Thyroid gland (tissue), 4 donors: ENCODE results near the gene UNC13A. TPM values are rescaled to one million over a fixed set of nuclear protein-coding genes. Genes with fewer than 3 reads are reported as not detected.

ENCODE experiments used
- DNase-seq, 2 donors: peaks; one replicate each; pipeline ENCODE4 v3.0.0-alpha.2; 2019
- H3K27ac ChIP-seq, 3 donors: fragments of 200-600 bp; sonication (generic); 1 replicate in 2 of 3; 2 replicates in 1 of 3; pipeline ENCODE4 v1.5.1; 2016 to 2019; ENCODE audit warnings: mild to moderate bottlenecking in 1 of 3, moderate library complexity in 1 of 3
- H3K27me3 ChIP-seq: fragments of 200-600 bp; sonication (generic); one replicate; pipeline ENCODE4 v1.5.1; 2019
- H3K36me3 ChIP-seq, 2 donors: fragments of 200-600 bp; sonication (generic); one replicate each; pipeline ENCODE4 v1.5.1; 2016 to 2019
- H3K4me1 ChIP-seq, 2 donors: fragments of 200-600 bp; sonication (generic); one replicate each; pipeline ENCODE4 v1.5.1; 2017 to 2019
- H3K4me3 ChIP-seq, 3 donors: fragments of 200-600 bp; sonication (generic); replicated peaks in 1 of 3; 1 replicate in 2 of 3; 2 replicates in 1 of 3; pipeline ENCODE4 v1.5.1; 2016; ENCODE audit warnings: mild to moderate bottlenecking in 1 of 3
- H3K9me3 ChIP-seq: fragments of 200-600 bp; sonication (generic); one replicate; pipeline ENCODE4 v1.5.1; 2017
- CTCF ChIP-seq, 6 experiments: fragments of 200-600 bp in 3 of 6; fragments of 450-650 bp in 3 of 6; sonication (generic) in 3 of 6; IDR thresholded peaks; one replicate each; pipeline ENCODE4 v1.5.1; 2016 to 2019; ENCODE audit warnings: antibody characterized with exemption in 6 of 6, mild to moderate bottlenecking in 2 of 6, inconsistent platforms in 1 of 6, moderate library complexity in 1 of 6
- POLR2A ChIP-seq, 2 donors: fragments of 450-650 bp; IDR thresholded peaks; one replicate each; pipeline ENCODE4 v1.6.1; 2017; ENCODE audit warnings: antibody characterized with exemption in 2 of 2, mild to moderate bottlenecking in 2 of 2, moderate library complexity in 1 of 2
- WGBS, 2 donors: methylation state at CpG; one replicate each; pipeline ENCODE4 v1.1.5; 2017; 5-methylcytosine and 5-hydroxymethylcytosine counted together
- intact Hi-C: fragments of 100-400 bp; cut with DNase I; formaldehyde crosslinking; loops from one replicate; pipeline ENCODE4 v1.15.1; 2023
- total RNA-seq, 4 donors: library from RNA; depleted of rRNA; stranded (reverse); fragments of >200 nt; gene quantifications; one replicate each; pipeline ENCODE4 v1.2.3, GENCODE V29; 2016

Gene UNC13A
- total RNA-seq, 4 donors from 2014 or later: under 0.01 to 2.7 (median 0.21) TPM

GRCh38 chr19:17632577-17632976, 55.6 kb downstream of the UNC13A start:
- Histone ChIP-seq H3K36me3 (no peaks in the 10 kb centered on the region), H3K4me1 (no peaks in the 10 kb centered on the region), H3K27me3 (no peaks in the 10 kb centered on the region), H3K9me3 (no peaks in the 10 kb centered on the region), H3K27ac (no peak overlapping the region), H3K4me3 (no peak overlapping the region)
- intact Hi-C loops: no loop called here
- WGBS, 2 donors: 57 to 64% methylated on average over 8 to 9 of the region's 9 CpGs
- no peak for TF ChIP-seq POLR2A (IDR thresholded peaks at IDR 0.05)
- no peak for TF ChIP-seq CTCF (IDR thresholded peaks at IDR 0.05)
- no peak for DNase-seq

GRCh38 chr19:17629760-17630159, 58.4 kb downstream of the UNC13A start:
- Histone ChIP-seq H3K27me3 (no peaks in the 10 kb centered on the region), H3K36me3 (no peaks in the 10 kb centered on the region), H3K27ac (no peak overlapping the region), H3K9me3 (no peaks in the 10 kb centered on the region), H3K4me3 (no peak overlapping the region), H3K4me1 (no peaks in the 10 kb centered on the region)
- TF ChIP-seq CTCF (IDR thresholded peaks at IDR 0.05): no peak
- TF ChIP-seq POLR2A (IDR thresholded peaks at IDR 0.05): no peak
- 87 to 91% methylated on average over 2 of the region's 2 CpGs for WGBS, 2 donors
- no peak for DNase-seq
- intact Hi-C loops: no loop called here

GRCh38 chr19:17627921-17628320, 60.2 kb downstream of the UNC13A start:
- H3K36me3 ChIP-seq: no peaks in the 10 kb centered on the region
- H3K9me3 ChIP-seq: no peaks in the 10 kb centered on the region
- no peaks in the 10 kb centered on the region for H3K4me1 ChIP-seq
- no peak overlapping the region for H3K4me3 ChIP-seq
- no peak for DNase-seq
- H3K27me3 ChIP-seq: no peaks in the 10 kb centered on the region
- WGBS, 2 donors: 75 to 90% methylated on average over 2 to 5 of the region's 5 CpGs
- H3K27ac ChIP-seq: no peak overlapping the region
- intact Hi-C loops: no loop called here
- no peak for TF ChIP-seq CTCF (IDR thresholded peaks at IDR 0.05)
- no peak for TF ChIP-seq POLR2A (IDR thresholded peaks at IDR 0.05)

- Histone ChIP-seq H3K9me3 (no peaks in the 10 kb centered on the region), H3K36me3 (no peaks in the 10 kb centered on the region), H3K27me3 (no peaks in the 10 kb centered on the region), H3K4me3 (no peak overlapping the region), H3K27ac (no peak overlapping the region), H3K4me1 (no peaks in the 10 kb centered on the region)
- WGBS, 2 donors: 82 to 92% methylated on average over 3 of the region's 3 CpGs
- TF ChIP-seq POLR2A (IDR thresholded peaks at IDR 0.05) (no peak), CTCF (IDR thresholded peaks at IDR 0.05) (no peak)
- intact Hi-C loops: no loop called here
- no peak for DNase-seq
These were observed 61.0 kb downstream of the UNC13A start for GRCh38 chr19:17627161-17627560.

GRCh38 chr19:17626456-17627015, 61.6 kb downstream of the UNC13A start:
- intact Hi-C loops: no loop called here
- Histone ChIP-seq H3K36me3 (no peaks in the 10 kb centered on the region), H3K9me3 (no peaks in the 10 kb centered on the region), H3K4me1 (no peaks in the 10 kb centered on the region), H3K27ac (no peak overlapping the region), H3K27me3 (no peaks in the 10 kb centered on the region), H3K4me3 (no peak overlapping the region)
- DNase-seq: no peak
- WGBS, 2 donors: 82 to 86% methylated on average over 12 of the region's 12 CpGs
- TF ChIP-seq POLR2A (IDR thresholded peaks at IDR 0.05) (no peak), CTCF (IDR thresholded peaks at IDR 0.05) (no peak)
